HEK293 (cell line): ENCODE results near the gene ARHGAP25.

ENCODE experiments used
- CTCF ChIA-PET: fragments of 350-600 bp; formaldehyde crosslinking; extraction: SDS; loops from one replicate; lab custom pipeline; 2021; ENCODE audit warnings: antibody characterized with exemption; lab: Yijun Ruan, JAX
- POLR2A ChIA-PET: fragments of 300-600 bp; formaldehyde crosslinking; extraction: SDS; loops from one replicate; lab custom pipeline; 2020; ENCODE audit warnings: antibody characterized with exemption, inconsistent platforms; lab: Yijun Ruan, JAX
- H3K27ac ChIP-seq: fragments of 200-500 bp; sonication (Bioruptor generic); 2 replicates; pipeline ENCODE4 v1.5.1; 2014; ENCODE audit warnings: low read depth, low read length, control low read depth, inconsistent platforms; ENCODE audit errors: extremely low read depth
- H3K36me3 ChIP-seq, 2 experiments: fragments of 200-500 bp in 1 of 2; sonication (Bioruptor generic) in 1 of 2; 1 replicate in 1 of 2; 2 replicates in 1 of 2; pipeline ENCODE4 v1.5.1; 2014 to 2017; ENCODE audit warnings: inconsistent platforms in 2 of 2, low read length in 2 of 2; ENCODE audit not compliant: control insufficient read depth in 2 of 2, insufficient read depth in 1 of 2
- H3K4me1 ChIP-seq: fragments of 200-500 bp; sonication (Bioruptor generic); 2 replicates; pipeline ENCODE4 v1.5.1; 2014; ENCODE audit warnings: mild to moderate bottlenecking, low read length, inconsistent platforms; ENCODE audit not compliant: control insufficient read depth, insufficient read depth
- H3K4me3 ChIP-seq: 2 replicates; pipeline ENCODE4 v1.5.1; 2011; ENCODE audit warnings: low read depth, mild to moderate bottlenecking, control low read depth, low read length, moderate library complexity
- H3K9me3 ChIP-seq: fragments of 200-500 bp; sonication (Bioruptor generic); 2 replicates; pipeline ENCODE4 v1.5.1; 2014; ENCODE audit warnings: low read depth, low read length, inconsistent platforms; ENCODE audit not compliant: control insufficient read depth, insufficient read depth
- BCL11B ChIP-seq: fragments of 450-650 bp; formaldehyde crosslinking; IDR thresholded peaks from 2 replicates; pipeline ENCODE4 v1.5.1; 2016; ENCODE audit warnings: low read depth, missing biosample characterization, missing genetic modification characterization
- HOXA7 ChIP-seq: sonication (generic); formaldehyde crosslinking; IDR thresholded peaks from 2 replicates; pipeline ENCODE4 v1.8.1; 2022; ENCODE audit warnings: missing genetic modification reagents, borderline replicate concordance
- ZBTB20 ChIP-seq: fragments of 450-650 bp; formaldehyde crosslinking; IDR thresholded peaks from 2 replicates; pipeline ENCODE4 v1.5.1; 2016; ENCODE audit warnings: missing biosample characterization, missing genetic modification characterization
- ZFP37 ChIP-seq: fragments of 450-650 bp; formaldehyde crosslinking; IDR thresholded peaks from 2 replicates; pipeline ENCODE4 v1.5.1; 2016; ENCODE audit warnings: missing biosample characterization, missing genetic modification characterization
- ZNF112 ChIP-seq: fragments of 450-650 bp; formaldehyde crosslinking; IDR thresholded peaks from 2 replicates; pipeline ENCODE4 v1.5.0; 2017; ENCODE audit warnings: missing biosample characterization, missing genetic modification characterization
- ZNF114 ChIP-seq: fragments of 450-650 bp; formaldehyde crosslinking; IDR thresholded peaks from 2 replicates; pipeline ENCODE4 v1.5.0; 2017; ENCODE audit warnings: missing biosample characterization, missing genetic modification characterization
- ZNF138 ChIP-seq: fragments of 450-650 bp; formaldehyde crosslinking; IDR thresholded peaks from 2 replicates; pipeline ENCODE4 v1.5.1; 2016; ENCODE audit warnings: missing biosample characterization, missing genetic modification characterization, borderline replicate concordance
- ZNF184 ChIP-seq: fragments of 450-650 bp; IDR thresholded peaks from 2 replicates; pipeline ENCODE4 v1.5.1; 2018; ENCODE audit warnings: missing biosample characterization, mild to moderate bottlenecking, missing genetic modification characterization
- ZNF202 ChIP-seq: fragments of 450-650 bp; formaldehyde crosslinking; IDR thresholded peaks from 2 replicates; pipeline ENCODE4 v1.5.1; 2016; ENCODE audit warnings: missing biosample characterization, missing genetic modification characterization, borderline replicate concordance
- ZNF214 ChIP-seq: fragments of 450-650 bp; formaldehyde crosslinking; IDR thresholded peaks from 2 replicates; pipeline ENCODE4 v1.5.1; 2017; ENCODE audit warnings: missing biosample characterization, mild to moderate bottlenecking, missing genetic modification characterization, borderline replicate concordance
- ZNF248 ChIP-seq: fragments of 450-650 bp; formaldehyde crosslinking; IDR thresholded peaks from 2 replicates; pipeline ENCODE4 v1.5.1; 2017; ENCODE audit warnings: missing biosample characterization, missing genetic modification characterization
- ZNF274 ChIP-seq, 2 experiments: fragments of 200-500 bp in 1 of 2; fragments of 450-650 bp in 1 of 2; sonication (Bioruptor generic) in 1 of 2; formaldehyde crosslinking in 1 of 2; IDR thresholded peaks; 2 replicates each; pipeline versions ENCODE4 v1.5.1 to v1.6.1; 2014 to 2016; ENCODE audit warnings: borderline replicate concordance in 1 of 2, inconsistent platforms in 1 of 2, low read length in 1 of 2, missing biosample characterization in 1 of 2, missing genetic modification characterization in 1 of 2
- ZNF433 ChIP-seq: fragments of 450-650 bp; formaldehyde crosslinking; IDR thresholded peaks from 2 replicates; pipeline ENCODE4 v1.5.1; 2016; ENCODE audit warnings: missing biosample characterization, missing genetic modification characterization, low read depth
- ZNF513 ChIP-seq: fragments of 450-650 bp; IDR thresholded peaks from 2 replicates; pipeline ENCODE4 v1.5.1; 2018; ENCODE audit warnings: missing biosample characterization, missing genetic modification characterization
- ZNF555 ChIP-seq: fragments of 450-650 bp; formaldehyde crosslinking; conservative IDR thresholded peaks from 2 replicates; pipeline ENCODE4 v1.5.1; 2017; ENCODE audit warnings: missing biosample characterization, mild to moderate bottlenecking, missing genetic modification characterization, inconsistent platforms
- ZNF768 ChIP-seq: fragments of 450-650 bp; formaldehyde crosslinking; IDR thresholded peaks from 2 replicates; pipeline ENCODE4 v1.5.1; 2018; ENCODE audit warnings: missing biosample characterization, mild to moderate bottlenecking, missing genetic modification characterization
- ZNF791 ChIP-seq: fragments of 450-650 bp; formaldehyde crosslinking; IDR thresholded peaks from 2 replicates; pipeline ENCODE4 v1.5.1; 2016; ENCODE audit warnings: missing biosample characterization, missing genetic modification characterization
- TF ChIP-seq, protein P1 (sequence below): fragments of 450-650 bp; formaldehyde crosslinking; IDR thresholded peaks from 2 replicates; pipeline ENCODE4 v1.5.1; 2017; ENCODE audit warnings: missing biosample characterization, mild to moderate bottlenecking, missing genetic modification characterization, moderate library complexity
- TF ChIP-seq, protein P2 (sequence below): fragments of 450-650 bp; formaldehyde crosslinking; IDR thresholded peaks from 2 replicates; pipeline ENCODE4 v1.5.1; 2016; ENCODE audit warnings: missing biosample characterization, missing genetic modification characterization
- TF ChIP-seq, protein P3 (sequence below): fragments of 450-650 bp; formaldehyde crosslinking; IDR thresholded peaks from 2 replicates; pipeline ENCODE4; 2016; ENCODE audit warnings: missing biosample characterization, missing genetic modification characterization
- TF ChIP-seq, protein P4 (sequence below): fragments of 450-650 bp; formaldehyde crosslinking; IDR thresholded peaks from 2 replicates; pipeline ENCODE4 v1.5.1; 2017; ENCODE audit warnings: missing biosample characterization, missing genetic modification characterization

The ARHGAP25 gene

DNA sequence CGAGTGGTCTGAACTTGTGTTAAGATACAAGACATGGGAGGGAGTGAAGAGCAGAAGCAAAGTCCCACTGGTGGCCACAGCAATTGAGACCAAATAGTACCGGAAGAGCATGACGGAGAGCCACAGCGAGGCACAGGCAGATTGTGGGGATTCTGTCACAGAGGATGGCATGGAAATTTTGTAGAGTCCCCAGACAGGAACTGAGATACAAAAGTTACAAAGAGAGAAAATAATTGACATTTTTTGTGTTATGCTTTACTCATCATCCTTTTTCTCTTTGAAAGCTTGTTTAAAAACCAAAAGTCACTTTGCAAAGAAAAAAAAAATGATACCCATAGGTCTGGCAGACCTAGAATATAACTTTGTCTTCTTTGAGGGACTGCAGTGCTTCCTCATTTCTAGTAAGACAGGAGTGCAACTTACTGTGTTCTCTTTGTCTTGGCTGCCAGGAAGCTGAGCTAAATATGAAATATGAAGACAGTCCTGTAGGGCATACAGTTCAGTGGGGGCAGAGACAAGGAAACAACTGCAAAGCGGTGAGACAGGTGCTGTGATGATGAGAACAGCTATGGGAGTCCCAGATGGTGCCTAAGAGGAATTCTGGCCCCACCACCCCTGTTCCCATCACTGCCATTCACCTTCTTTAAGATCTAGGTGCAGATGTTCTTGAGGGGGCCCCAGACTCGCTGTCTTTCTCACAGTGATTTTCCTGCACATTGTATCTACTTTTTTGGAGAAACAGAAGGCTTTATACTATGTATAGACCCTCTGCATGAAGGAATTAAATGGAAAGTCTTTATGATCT lies 5.2 kb downstream of the ARHGAP25 start (continued):
- TF ChIP-seq ZNF768 (no peak), ZNF214 (tag by site-specific recombination) (no peak), ZNF114 (tag by site-specific recombination) (no peak), ZFP37 (tag by site-specific recombination) (no peak), ZBTB20 (no peak), ZNF513 (tag by site-specific recombination) (no peak), HOXA7 (CRISPR knock-in tag) (no peak), ZNF791 (no peak)
- TF ChIP-seq, protein P1, sequence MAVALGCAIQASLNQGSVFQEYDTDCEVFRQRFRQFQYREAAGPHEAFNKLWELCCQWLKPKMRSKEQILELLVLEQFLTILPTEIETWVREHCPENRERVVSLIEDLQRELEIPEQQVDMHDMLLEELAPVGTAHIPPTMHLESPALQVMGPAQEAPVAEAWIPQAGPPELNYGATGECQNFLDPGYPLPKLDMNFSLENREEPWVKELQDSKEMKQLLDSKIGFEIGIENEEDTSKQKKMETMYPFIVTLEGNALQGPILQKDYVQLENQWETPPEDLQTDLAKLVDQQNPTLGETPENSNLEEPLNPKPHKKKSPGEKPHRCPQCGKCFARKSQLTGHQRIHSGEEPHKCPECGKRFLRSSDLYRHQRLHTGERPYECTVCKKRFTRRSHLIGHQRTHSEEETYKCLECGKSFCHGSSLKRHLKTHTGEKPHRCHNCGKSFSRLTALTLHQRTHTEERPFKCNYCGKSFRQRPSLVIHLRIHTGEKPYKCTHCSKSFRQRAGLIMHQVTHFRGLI (tag by site-specific recombination), result no peak

DNA sequence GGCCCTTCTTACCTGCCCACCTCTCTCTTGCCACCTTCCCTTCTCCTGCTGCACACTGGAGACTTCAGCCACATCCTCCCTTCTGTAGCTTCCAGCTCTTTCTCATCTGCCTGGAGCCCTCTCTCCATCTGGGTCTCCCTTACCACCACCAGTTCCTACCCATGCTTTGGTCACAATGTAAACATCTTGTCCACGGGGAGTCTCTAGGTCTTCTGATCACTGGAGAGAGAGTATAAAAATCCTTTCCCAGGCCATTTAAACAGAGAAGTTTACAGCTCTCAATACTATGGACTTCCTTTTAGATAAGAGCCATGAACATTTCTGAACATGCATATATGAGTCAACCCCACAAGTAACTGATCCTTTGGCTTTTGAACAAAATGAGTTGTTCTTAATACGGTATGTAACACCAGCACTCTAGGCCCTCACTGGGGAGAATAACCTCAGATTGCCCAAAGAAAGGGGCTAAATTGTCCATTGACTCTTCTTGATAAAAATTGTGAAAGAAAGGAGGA lies 5.8 kb downstream of the ARHGAP25 start:
- H3K27ac ChIP-seq, result no peak overlapping the region
- H3K9me3 ChIP-seq, result no peaks in the 10 kb centered on the region
- no peaks in the 10 kb centered on the region for H3K36me3 ChIP-seq
- no peaks in the 10 kb centered on the region for H3K4me1 ChIP-seq
- no peak overlapping the region for H3K4me3 ChIP-seq
- TF ChIP-seq ZNF248 (tag by site-specific recombination) (no peak), ZNF112 (tag by site-specific recombination) (no peak), ZNF202 (no peak), ZNF274 (IDR thresholded peaks at IDR 0.05; ENCODE audit: low read length) (no peak), ZNF274 (tag by site-specific recombination; IDR thresholded peaks at IDR 0.05; ENCODE audit: borderline replicate concordance) (no peak), ZNF433 (tag by site-specific recombination) (no peak), ZNF138 (no peak), ZNF555 (tag by site-specific recombination) (no peak), BCL11B (tag by site-specific recombination) (no peak), ZNF184 (tag by site-specific recombination) (no peak), ZNF214 (tag by site-specific recombination) (no peak)
- TF ChIP-seq, protein P2, sequence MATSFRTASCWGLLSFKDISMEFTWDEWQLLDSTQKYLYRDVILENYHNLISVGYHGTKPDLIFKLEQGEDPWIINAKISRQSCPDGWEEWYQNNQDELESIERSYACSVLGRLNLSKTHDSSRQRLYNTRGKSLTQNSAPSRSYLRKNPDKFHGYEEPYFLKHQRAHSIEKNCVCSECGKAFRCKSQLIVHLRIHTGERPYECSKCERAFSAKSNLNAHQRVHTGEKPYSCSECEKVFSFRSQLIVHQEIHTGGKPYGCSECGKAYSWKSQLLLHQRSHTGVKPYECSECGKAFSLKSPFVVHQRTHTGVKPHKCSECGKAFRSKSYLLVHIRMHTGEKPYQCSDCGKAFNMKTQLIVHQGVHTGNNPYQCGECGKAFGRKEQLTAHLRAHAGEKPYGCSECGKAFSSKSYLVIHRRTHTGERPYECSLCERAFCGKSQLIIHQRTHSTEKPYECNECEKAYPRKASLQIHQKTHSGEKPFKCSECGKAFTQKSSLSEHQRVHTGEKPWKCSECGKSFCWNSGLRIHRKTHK (tag by site-specific recombination), result no peak
- TF ChIP-seq, protein P3, sequence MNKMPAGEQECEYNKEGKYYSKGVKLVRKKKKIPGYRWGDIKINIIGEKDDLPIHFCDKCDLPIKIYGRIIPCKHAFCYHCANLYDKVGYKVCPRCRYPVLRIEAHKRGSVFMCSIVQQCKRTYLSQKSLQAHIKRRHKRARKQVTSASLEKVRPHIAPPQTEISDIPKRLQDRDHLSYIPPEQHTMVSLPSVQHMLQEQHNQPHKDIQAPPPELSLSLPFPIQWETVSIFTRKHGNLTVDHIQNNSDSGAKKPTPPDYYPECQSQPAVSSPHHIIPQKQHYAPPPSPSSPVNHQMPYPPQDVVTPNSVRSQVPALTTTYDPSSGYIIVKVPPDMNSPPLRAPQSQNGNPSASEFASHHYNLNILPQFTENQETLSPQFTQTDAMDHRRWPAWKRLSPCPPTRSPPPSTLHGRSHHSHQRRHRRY (tag by site-specific recombination), result no peak
- TF ChIP-seq, protein P4, sequence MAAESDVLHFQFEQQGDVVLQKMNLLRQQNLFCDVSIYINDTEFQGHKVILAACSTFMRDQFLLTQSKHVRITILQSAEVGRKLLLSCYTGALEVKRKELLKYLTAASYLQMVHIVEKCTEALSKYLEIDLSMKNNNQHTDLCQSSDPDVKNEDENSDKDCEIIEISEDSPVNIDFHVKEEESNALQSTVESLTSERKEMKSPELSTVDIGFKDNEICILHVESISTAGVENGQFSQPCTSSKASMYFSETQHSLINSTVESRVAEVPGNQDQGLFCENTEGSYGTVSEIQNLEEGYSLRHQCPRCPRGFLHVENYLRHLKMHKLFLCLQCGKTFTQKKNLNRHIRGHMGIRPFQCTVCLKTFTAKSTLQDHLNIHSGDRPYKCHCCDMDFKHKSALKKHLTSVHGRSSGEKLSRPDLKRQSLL, result no peak
- CTCF ChIA-PET, result interaction anchor here (1.0 to 6.1 kb wide), 4 partner anchors 9 to 185 kb away, joined by 3 to 41 read pairs (median 10); no protein-coding TSS in a partner anchor
- POLR2A ChIA-PET, result no interaction called here
